HepG2 (cell line): ENCODE data around the gene TRAPPC3. TPM values are rescaled to one million over a fixed set of nuclear protein-coding genes. Genes with fewer than 3 reads are reported as not detected.

Experiments used
- FLYWCH1 ChIP-seq: sonication (generic); formaldehyde crosslinking; IDR thresholded peaks from 2 replicates; pipeline ENCODE4 v1.8.1; 2023; ENCODE audit warnings: mild to moderate bottlenecking, missing genetic modification reagents
- HDAC6 ChIP-seq: fragments of 200-600 bp; sonication (generic); IDR thresholded peaks from 2 replicates; pipeline ENCODE4 v1.7.0; 2017; ENCODE audit warnings: mild to moderate bottlenecking, antibody characterized with exemption, low read length, low read depth
- KDM3A ChIP-seq: IDR thresholded peaks from 2 replicates; pipeline ENCODE4 v1.6.1; 2018; ENCODE audit warnings: low read depth, missing compliant biosample characterization
- MTA1 ChIP-seq: sonication (generic); formaldehyde crosslinking; IDR thresholded peaks from 2 replicates; pipeline ENCODE4 v1.4.0; 2020; ENCODE audit warnings: missing genetic modification reagents, mild to moderate bottlenecking, borderline replicate concordance
- MZF1 ChIP-seq: sonication (generic); formaldehyde crosslinking; IDR thresholded peaks from 2 replicates; pipeline ENCODE4 v1.8.1; 2023; ENCODE audit warnings: mild to moderate bottlenecking, missing genetic modification reagents, borderline replicate concordance
- NCOR1 ChIP-seq: fragments of 200-600 bp; sonication (generic); IDR thresholded peaks from 2 replicates; pipeline ENCODE4 v1.7.0; 2017; ENCODE audit warnings: antibody characterized with exemption, low read length, borderline replicate concordance
- NFYB ChIP-seq: sonication (generic); formaldehyde crosslinking; IDR thresholded peaks from 2 replicates; pipeline ENCODE4 v1.4.0; 2020; ENCODE audit warnings: missing genetic modification reagents
- RELA ChIP-seq: sonication (generic); formaldehyde crosslinking; IDR thresholded peaks from 2 replicates; pipeline ENCODE4 v1.4.0; 2020; ENCODE audit warnings: missing genetic modification reagents
- SMAD1 ChIP-seq: sonication (generic); formaldehyde crosslinking; IDR thresholded peaks from 2 replicates; pipeline ENCODE4 v1.4.0; 2020; ENCODE audit warnings: missing genetic modification reagents, low read depth, mild to moderate bottlenecking, borderline replicate concordance
- SRSF1 ChIP-seq: fragments of 200-400 bp; formaldehyde crosslinking; optimal IDR thresholded peaks from 2 replicates; pipeline ENCODE3; 2017; ENCODE audit warnings: mild to moderate bottlenecking, low read depth, low read length, moderate library complexity
- TCF7L2 ChIP-seq: IDR thresholded peaks from 2 replicates; pipeline ENCODE4 v1.6.1; 2011; ENCODE audit warnings: mild to moderate bottlenecking, low read depth, low read length, moderate library complexity
- TP53 ChIP-seq: sonication (generic); formaldehyde crosslinking; conservative IDR thresholded peaks from 2 replicates; pipeline ENCODE4 v1.4.0; 2020; ENCODE audit warnings: missing genetic modification reagents
- U2AF1 ChIP-seq: fragments of 200-400 bp; formaldehyde crosslinking; optimal IDR thresholded peaks from 2 replicates; pipeline ENCODE3; 2017; ENCODE audit warnings: mild to moderate bottlenecking, low read depth, low read length
- ZKSCAN5 ChIP-seq: sonication (generic); formaldehyde crosslinking; IDR thresholded peaks from 2 replicates; pipeline ENCODE4 v1.5.1; 2020; ENCODE audit warnings: mild to moderate bottlenecking, missing genetic modification reagents
- ZNF12 ChIP-seq: sonication (generic); formaldehyde crosslinking; IDR thresholded peaks from 2 replicates; pipeline ENCODE4 v1.5.0; 2020; ENCODE audit warnings: missing genetic modification reagents
- ZNF558 ChIP-seq: sonication (generic); formaldehyde crosslinking; IDR thresholded peaks from 2 replicates; pipeline ENCODE4 v1.9.0; 2022; ENCODE audit warnings: mild to moderate bottlenecking, missing genetic modification reagents, borderline replicate concordance
- ZSCAN30 ChIP-seq: sonication (generic); formaldehyde crosslinking; IDR thresholded peaks from 2 replicates; pipeline ENCODE4 v1.5.0; 2020; ENCODE audit warnings: mild to moderate bottlenecking, missing genetic modification reagents
- polyA plus RNA-seq, 8 experiments: library from polyadenylated mRNA; depleted of rRNA in 3 of 8; stranded (reverse) in 7 of 8; unstranded in 1 of 8; fragments of >200 nt; fragmentation: Illumina TruSeq in 4 of 8; extraction: Trizol in 4 of 8; gene quantifications; 2 replicates each; pipeline versions ENCODE4 v1.2.1 to v1.2.3, GENCODE V29; 2011 to 2016; ENCODE audit warnings: low read depth in 4 of 8, missing spikeins in 1 of 8, mixed read lengths in 1 of 8; ENCODE audit not compliant: insufficient read depth in 1 of 8
- total RNA-seq, 5 experiments: library from RNA; depleted of rRNA; stranded (reverse); fragments of >200 nt; fragmentation: Illumina TruSeq; extraction: Trizol; gene quantifications; 2 replicates each; pipeline ENCODE4 v1.2.3, GENCODE V29; 2016; ENCODE audit warnings: low read depth in 1 of 5
- TF ChIP-seq, protein P1 (sequence below): sonication (generic); formaldehyde crosslinking; IDR thresholded peaks from 2 replicates; pipeline ENCODE4 v1.5.0; 2020; ENCODE audit warnings: mild to moderate bottlenecking, missing genetic modification reagents, moderate library complexity
- TF ChIP-seq, protein P2 (sequence below): fragments of 450-650 bp; IDR thresholded peaks from 2 replicates; pipeline ENCODE4 v1.6.1; 2016
- TF ChIP-seq, protein P3 (sequence below): sonication (generic); formaldehyde crosslinking; IDR thresholded peaks from 2 replicates; pipeline ENCODE4 v1.4.0; 2020; ENCODE audit warnings: mild to moderate bottlenecking, missing genetic modification reagents
- TF ChIP-seq, protein P4 (sequence below): sonication (generic); formaldehyde crosslinking; conservative IDR thresholded peaks from 2 replicates; pipeline ENCODE4 v1.4.0; 2020; ENCODE audit warnings: missing genetic modification reagents
- TF ChIP-seq, protein P5 (sequence below): sonication (generic); formaldehyde crosslinking; IDR thresholded peaks from 2 replicates; pipeline ENCODE4 v1.4.0; 2020; ENCODE audit warnings: missing genetic modification reagents
- TF ChIP-seq, protein P6 (sequence below): fragments of 450-650 bp; IDR thresholded peaks from 2 replicates; pipeline ENCODE4 v1.6.1; 2017

TRAPPC3 gene
- total and polyA plus RNA-seq, 2 of the 13 experiments (the other 11 are each of a cell fraction or from before 2014, with no cell fraction given), result 53.7 to 62.4 TPM

DNA sequence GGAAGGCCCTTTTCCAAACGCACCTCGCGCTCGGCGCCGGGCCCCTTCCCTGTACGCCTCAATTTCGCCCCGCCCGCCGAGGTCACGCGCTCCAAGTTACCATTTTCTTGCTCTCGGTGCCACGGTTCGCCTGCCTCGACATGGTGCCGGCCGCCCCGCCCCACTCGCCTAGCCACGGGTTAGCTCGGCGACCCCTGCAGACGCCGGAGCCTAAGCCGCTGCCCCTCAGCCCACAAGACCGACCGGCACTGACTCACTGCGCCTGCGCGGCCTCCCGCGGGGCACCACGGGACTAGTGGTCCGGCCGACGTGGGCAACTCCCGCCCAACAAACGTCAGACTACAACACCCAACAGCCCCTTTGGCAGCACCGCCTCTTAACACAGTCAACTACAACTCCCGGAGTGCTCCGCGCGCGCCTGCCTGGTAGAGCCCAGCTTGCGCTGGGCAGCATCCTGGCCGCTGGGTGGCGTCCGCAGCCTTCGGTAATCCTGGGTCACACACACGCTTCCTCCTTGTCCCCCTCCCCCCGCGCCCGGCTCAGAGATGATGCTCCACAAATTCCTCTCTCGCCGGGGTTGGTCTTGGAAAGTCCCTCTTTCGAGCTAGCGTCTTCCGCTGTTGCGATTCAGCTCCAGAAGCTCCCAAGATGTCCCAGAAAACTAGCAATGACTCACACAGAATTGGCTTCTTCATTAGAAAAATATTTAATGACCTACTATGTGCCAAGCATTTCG lies at the start of gene TRAPPC3 (continued):
- TF ChIP-seq, protein P1, sequence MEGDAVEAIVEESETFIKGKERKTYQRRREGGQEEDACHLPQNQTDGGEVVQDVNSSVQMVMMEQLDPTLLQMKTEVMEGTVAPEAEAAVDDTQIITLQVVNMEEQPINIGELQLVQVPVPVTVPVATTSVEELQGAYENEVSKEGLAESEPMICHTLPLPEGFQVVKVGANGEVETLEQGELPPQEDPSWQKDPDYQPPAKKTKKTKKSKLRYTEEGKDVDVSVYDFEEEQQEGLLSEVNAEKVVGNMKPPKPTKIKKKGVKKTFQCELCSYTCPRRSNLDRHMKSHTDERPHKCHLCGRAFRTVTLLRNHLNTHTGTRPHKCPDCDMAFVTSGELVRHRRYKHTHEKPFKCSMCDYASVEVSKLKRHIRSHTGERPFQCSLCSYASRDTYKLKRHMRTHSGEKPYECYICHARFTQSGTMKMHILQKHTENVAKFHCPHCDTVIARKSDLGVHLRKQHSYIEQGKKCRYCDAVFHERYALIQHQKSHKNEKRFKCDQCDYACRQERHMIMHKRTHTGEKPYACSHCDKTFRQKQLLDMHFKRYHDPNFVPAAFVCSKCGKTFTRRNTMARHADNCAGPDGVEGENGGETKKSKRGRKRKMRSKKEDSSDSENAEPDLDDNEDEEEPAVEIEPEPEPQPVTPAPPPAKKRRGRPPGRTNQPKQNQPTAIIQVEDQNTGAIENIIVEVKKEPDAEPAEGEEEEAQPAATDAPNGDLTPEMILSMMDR, result peak; percentile 98
- TF ChIP-seq, protein P2, sequence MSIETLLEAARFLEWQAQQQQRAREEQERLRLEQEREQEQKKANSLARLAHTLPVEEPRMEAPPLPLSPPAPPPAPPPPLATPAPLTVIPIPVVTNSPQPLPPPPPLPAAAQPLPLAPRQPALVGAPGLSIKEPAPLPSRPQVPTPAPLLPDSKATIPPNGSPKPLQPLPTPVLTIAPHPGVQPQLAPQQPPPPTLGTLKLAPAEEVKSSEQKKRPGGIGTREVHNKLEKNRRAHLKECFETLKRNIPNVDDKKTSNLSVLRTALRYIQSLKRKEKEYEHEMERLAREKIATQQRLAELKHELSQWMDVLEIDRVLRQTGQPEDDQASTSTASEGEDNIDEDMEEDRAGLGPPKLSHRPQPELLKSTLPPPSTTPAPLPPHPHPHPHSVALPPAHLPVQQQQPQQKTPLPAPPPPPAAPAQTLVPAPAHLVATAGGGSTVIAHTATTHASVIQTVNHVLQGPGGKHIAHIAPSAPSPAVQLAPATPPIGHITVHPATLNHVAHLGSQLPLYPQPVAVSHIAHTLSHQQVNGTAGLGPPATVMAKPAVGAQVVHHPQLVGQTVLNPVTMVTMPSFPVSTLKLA, result peak; percentile 61
- TF ChIP-seq, protein P3, sequence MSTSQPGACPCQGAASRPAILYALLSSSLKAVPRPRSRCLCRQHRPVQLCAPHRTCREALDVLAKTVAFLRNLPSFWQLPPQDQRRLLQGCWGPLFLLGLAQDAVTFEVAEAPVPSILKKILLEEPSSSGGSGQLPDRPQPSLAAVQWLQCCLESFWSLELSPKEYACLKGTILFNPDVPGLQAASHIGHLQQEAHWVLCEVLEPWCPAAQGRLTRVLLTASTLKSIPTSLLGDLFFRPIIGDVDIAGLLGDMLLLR (CRISPR knock-in tag), result peak; percentile 72
- no peak for TF ChIP-seq HDAC6
- TF ChIP-seq KDM3A, result peak; percentile 91
- no peak for TF ChIP-seq TCF7L2
- peak; percentile 59 for TF ChIP-seq NFYB (CRISPR knock-in tag)
- TF ChIP-seq, protein P4, sequence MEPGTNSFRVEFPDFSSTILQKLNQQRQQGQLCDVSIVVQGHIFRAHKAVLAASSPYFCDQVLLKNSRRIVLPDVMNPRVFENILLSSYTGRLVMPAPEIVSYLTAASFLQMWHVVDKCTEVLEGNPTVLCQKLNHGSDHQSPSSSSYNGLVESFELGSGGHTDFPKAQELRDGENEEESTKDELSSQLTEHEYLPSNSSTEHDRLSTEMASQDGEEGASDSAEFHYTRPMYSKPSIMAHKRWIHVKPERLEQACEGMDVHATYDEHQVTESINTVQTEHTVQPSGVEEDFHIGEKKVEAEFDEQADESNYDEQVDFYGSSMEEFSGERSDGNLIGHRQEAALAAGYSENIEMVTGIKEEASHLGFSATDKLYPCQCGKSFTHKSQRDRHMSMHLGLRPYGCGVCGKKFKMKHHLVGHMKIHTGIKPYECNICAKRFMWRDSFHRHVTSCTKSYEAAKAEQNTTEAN (CRISPR knock-in tag), result no peak
- TF ChIP-seq, protein P5, sequence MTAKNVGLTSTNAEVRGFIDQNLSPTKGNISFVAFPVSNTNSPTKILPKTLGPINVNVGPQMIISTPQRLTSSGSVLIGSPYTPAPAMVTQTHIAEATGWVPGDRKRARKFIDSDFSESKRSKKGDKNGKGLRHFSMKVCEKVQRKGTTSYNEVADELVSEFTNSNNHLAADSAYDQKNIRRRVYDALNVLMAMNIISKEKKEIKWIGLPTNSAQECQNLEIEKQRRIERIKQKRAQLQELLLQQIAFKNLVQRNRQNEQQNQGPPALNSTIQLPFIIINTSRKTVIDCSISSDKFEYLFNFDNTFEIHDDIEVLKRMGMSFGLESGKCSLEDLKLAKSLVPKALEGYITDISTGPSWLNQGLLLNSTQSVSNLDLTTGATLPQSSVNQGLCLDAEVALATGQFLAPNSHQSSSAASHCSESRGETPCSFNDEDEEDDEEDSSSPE (CRISPR knock-in tag), result peak; percentile 89
- TF ChIP-seq RELA (CRISPR knock-in tag), result no peak
- TF ChIP-seq TP53 (CRISPR knock-in tag), result no peak
- no peak for TF ChIP-seq U2AF1
- TF ChIP-seq MTA1 (CRISPR knock-in tag), result peak; percentile 75; the same call in 1 of the 2 replicates
- TF ChIP-seq ZNF558 (CRISPR knock-in tag), result no peak
- no peak for TF ChIP-seq NCOR1
- no peak for TF ChIP-seq ZKSCAN5
- TF ChIP-seq ZNF12 (CRISPR knock-in tag), result no peak
- no peak for TF ChIP-seq SRSF1
- TF ChIP-seq FLYWCH1 (CRISPR knock-in tag), result no peak
- no peak for TF ChIP-seq MZF1 (CRISPR knock-in tag)
- TF ChIP-seq, protein P6, sequence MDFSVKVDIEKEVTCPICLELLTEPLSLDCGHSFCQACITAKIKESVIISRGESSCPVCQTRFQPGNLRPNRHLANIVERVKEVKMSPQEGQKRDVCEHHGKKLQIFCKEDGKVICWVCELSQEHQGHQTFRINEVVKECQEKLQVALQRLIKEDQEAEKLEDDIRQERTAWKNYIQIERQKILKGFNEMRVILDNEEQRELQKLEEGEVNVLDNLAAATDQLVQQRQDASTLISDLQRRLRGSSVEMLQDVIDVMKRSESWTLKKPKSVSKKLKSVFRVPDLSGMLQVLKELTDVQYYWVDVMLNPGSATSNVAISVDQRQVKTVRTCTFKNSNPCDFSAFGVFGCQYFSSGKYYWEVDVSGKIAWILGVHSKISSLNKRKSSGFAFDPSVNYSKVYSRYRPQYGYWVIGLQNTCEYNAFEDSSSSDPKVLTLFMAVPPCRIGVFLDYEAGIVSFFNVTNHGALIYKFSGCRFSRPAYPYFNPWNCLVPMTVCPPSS, result no peak
- TF ChIP-seq SMAD1 (CRISPR knock-in tag), result peak; percentile 67; the same call in 1 of the 2 replicates
- no peak for TF ChIP-seq ZSCAN30 (CRISPR knock-in tag)
